CMK (cell line): ENCODE data around the gene ZNF625.
"Not testable (repeated sequence)": the region's sequence is repeated elsewhere in the genome, so short reads cannot be mapped to it uniquely, and the experiment has no call there.

Experiments used
- DNase-seq: peaks from one replicate; pipeline ENCODE4 v3.0.0-alpha.2; 2010; ENCODE audit warnings: low read depth

Gene ZNF625

DNA sequence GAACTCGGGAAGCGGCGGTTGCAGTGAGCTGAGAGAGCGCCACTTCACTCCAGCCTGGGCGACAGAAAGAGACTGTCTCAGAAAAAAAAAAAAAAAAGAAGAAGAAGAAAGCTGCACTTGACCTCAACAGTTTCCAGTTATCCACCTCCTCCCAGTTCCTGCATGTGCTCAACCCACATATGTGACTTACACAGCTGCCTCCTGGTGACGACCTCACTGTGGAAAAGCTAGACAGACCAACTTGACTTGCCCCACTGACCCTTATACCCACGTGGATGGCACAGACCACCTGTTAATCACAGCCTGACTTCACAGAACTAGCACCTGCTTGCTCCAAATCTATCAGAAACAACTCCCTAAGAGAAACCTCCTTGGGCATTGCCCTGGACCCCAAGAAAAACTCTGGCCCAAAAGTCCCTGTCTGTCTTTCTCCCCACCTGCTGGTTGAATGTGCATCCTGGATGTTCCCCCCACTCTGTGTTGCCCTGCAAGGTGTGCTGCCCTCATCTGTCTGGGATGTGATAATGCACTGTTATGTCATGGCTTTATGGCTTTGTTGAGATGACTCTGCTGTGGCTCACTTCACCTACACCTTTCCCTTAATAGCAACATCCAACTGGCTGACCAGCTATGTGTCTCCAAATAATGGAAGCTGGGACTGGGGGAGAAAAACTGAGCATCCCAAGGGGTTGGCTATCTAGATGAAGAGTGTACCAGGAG lies 19.2 kb downstream of the ZNF625 start:
- DNase-seq: no peak

DNA sequence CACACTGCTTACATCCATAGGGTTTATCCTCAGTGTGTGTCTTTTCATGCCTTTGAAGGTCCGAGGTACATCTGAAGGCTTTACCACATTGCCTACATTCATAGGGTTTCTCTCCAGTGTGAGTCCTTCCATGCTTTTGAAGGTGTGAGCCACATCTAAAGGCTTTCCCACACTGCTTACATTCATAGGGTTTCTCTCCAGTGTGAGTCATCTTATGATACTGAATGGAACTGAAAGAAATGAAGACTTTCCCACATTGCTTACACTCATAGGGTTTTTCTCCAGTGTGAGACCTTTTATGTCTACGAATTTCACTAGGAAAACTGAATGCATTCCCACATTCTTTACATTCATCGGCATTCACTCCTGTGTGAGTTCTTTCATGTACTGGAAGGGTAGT lies 23.5 kb downstream of the ZNF625 start:
- no peak for DNase-seq

DNA sequence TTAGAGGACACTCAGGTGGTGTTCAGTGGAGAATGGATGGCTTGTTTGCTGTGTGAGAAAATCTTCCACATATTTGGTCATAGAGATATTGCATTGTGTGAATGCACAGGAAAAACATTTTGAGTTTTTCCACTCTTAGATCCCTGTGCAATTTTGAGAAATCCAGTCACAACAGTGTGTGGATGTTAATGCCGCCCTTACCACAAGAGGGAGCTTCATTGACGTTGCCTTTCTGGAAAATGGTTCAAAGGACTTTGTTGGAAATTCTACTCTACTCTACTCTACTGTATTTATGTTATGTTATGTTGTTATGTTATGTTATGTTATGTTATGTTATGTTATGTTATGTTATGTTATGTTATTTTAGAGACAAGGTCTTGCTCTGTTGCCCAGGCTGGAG lies 29.8 kb downstream of the ZNF625 start:
- DNase-seq: no peak

- no peak for DNase-seq
Measured at GRCh38 chr19:12117201-12117970, 39.1 kb downstream of the ZNF625 start.

GRCh38 chr19:12113121-12113520 lies 43.4 kb downstream of the ZNF625 start:
- DNase-seq: no peak

DNA sequence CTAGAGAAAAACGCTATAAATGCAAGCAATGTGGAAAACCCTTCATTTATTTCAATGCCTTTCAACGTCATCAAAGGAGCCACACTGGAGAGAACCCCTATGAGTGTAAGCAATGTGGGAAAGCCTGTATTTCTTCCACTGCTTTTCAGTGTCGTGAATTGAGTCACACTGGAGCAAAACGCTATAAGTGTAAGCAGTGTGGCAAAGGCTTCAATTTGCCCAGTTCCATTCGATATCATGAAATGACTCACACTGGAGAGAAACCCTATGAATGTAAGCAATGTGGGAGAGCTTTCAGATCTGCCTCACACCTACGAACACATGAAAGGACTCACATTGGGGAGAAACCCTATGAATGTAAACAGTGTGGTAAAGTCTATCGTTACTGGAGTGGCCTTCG lies 43.8 kb downstream of the ZNF625 start:
- DNase-seq: no peak

- no peak for DNase-seq
Measured at GRCh38 chr19:12111943-12112637, 44.4 kb downstream of the ZNF625 start.

DNA sequence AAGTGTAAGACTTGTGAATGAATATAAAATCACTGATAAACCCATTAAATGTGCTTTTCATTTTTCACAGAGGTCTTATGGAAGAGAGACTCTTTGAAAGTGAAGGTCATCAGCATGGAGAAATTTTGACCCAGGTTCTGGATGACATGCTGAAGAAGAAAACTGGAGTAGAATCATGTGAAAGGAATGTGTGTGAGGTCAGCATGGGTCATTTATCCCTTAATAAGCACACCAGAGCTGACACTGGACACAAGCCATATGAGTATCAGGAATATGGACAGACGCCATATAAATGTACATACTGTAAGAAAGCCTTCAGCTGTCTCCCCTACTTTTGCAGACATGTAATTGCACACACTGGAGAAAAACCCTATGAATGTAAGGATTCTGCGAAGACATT lies 45.4 kb downstream of the ZNF625 start:
- no peak for DNase-seq

DNA sequence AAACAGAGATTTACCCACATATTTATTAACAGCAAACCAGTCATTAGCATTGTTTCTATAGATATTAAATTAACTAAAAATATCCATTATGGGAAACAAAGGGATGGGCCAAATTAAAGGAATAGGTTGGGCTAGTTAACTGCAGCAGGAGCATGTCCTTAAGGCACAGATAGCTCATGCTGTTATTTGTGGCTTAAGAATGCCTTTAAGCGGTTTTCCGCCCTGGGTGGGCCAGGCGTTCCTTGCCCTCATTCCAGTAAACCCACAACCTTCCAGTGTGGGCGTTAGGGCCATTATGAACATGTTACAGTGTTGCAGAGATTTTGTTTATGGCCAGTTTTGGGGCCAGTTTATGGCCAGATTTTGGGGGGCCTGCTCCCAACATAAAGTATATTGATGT lies 52.6 kb downstream of the ZNF625 start:
- DNase-seq: not testable (repeated sequence)

DNA sequence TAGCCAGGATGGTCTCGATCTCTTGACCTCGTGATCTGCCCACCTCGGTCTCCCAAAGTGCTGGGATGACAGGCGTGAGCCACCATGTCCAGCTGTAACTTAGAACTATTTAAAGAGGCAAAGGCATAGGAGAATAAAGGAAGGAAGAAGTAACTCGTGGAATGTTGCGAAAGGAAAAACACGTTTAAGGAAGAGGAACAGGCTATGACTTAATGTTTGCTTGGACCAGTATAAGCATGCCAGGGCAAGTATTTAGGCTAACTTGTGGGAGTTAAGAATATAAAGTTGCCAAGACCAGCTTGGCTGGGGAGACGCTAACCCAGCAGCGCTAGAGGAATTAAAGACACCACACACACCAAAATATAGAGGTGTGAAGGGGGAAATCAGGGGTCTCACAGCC lies 58.5 kb downstream of the ZNF625 start:
- no peak for DNase-seq

GRCh38 chr19:12095111-12095790 lies 61.3 kb downstream of the ZNF625 start:
- DNase-seq: no peak
